Tibial nerve (tissue), 4 donors: ENCODE data around the gene AIMP1. TPM values are rescaled to one million over a fixed set of nuclear protein-coding genes. Genes with fewer than 3 reads are reported as not detected.

Source experiments
- DNase-seq, 2 donors: peaks; one replicate each; pipeline ENCODE4 v3.0.0-alpha.2; 2019; ENCODE audit warnings: low spot score in 2 of 2
- H3K27ac ChIP-seq, 4 donors: fragments of 200-600 bp; sonication (generic) in 3 of 4; one replicate each; pipeline ENCODE4 v1.5.1; 2017 to 2019; ENCODE audit warnings: mild to moderate bottlenecking in 1 of 4
- H3K27me3 ChIP-seq, 2 donors: fragments of 200-600 bp; sonication (generic) in 1 of 2; one replicate each; pipeline versions ENCODE4 v1.5.1 to v1.6.0; 2017 to 2019
- H3K36me3 ChIP-seq, 3 donors: fragments of 200-600 bp; sonication (generic); one replicate each; pipeline ENCODE4 v1.5.1; 2018 to 2019
- H3K4me1 ChIP-seq, 4 donors: fragments of 200-600 bp; sonication (generic) in 3 of 4; one replicate each; pipeline ENCODE4 v1.5.1; 2017 to 2019
- H3K4me3 ChIP-seq, 4 donors: fragments of 200-600 bp; sonication (generic) in 3 of 4; one replicate each; pipeline ENCODE4 v1.5.1; 2017 to 2019; ENCODE audit warnings: mild to moderate bottlenecking in 1 of 4, moderate library complexity in 1 of 4
- H3K9me3 ChIP-seq, 4 donors: fragments of 200-600 bp; sonication (generic) in 3 of 4; one replicate each; pipeline ENCODE4 v1.5.1; 2017 to 2019
- CTCF ChIP-seq, 5 experiments: fragments of 200-600 bp in 3 of 5; fragments of 450-650 bp in 2 of 5; sonication (generic) in 3 of 5; IDR thresholded peaks; one replicate each; pipeline ENCODE4 v1.5.1; 2016 to 2019; ENCODE audit warnings: antibody characterized with exemption in 5 of 5, mild to moderate bottlenecking in 3 of 5, moderate library complexity in 2 of 5
- EP300 ChIP-seq, 2 donors: sonication (generic); formaldehyde crosslinking; IDR thresholded peaks; one replicate each; pipeline ENCODE4 v1.6.1; 2017; ENCODE audit warnings: antibody characterized with exemption in 2 of 2, mild to moderate bottlenecking in 1 of 2
- POLR2A ChIP-seq, 2 donors: fragments of 450-650 bp; IDR thresholded peaks; one replicate each; pipeline ENCODE4 v1.6.1; 2017; ENCODE audit warnings: antibody characterized with exemption in 2 of 2, mild to moderate bottlenecking in 2 of 2, moderate library complexity in 2 of 2
- WGBS, 2 donors: methylation state at CpG; one replicate each; pipeline ENCODE4 v1.1.5; 2018; 5-methylcytosine and 5-hydroxymethylcytosine counted together
- total RNA-seq, 4 donors: library from RNA; depleted of rRNA; stranded (reverse); fragments of >200 nt; gene quantifications; one replicate each; pipeline ENCODE4 v1.1.0, GENCODE V29; 2016

The AIMP1 gene
- total RNA-seq, 4 donors from 2014 or later, result 19.3 to 26.7 (median 21.2) TPM

GRCh38 chr4:106302062-106302438 is 14.3 kb upstream of the AIMP1 start:
- Histone ChIP-seq H3K9me3 (no peaks in the 10 kb centered on the region), H3K4me1 (peaks cover 0 to 8% (median 2%) of the 10 kb centered on the region in 4 donors), H3K4me3 (no peak overlapping the region), H3K27ac (no peak overlapping the region), H3K27me3 (no peaks in the 10 kb centered on the region), H3K36me3 (peaks cover 0 to 13% (median 0%) of the 10 kb centered on the region in 3 donors)
- no peak for DNase-seq
- TF ChIP-seq CTCF (IDR thresholded peaks at IDR 0.05) (no peak), EP300 (IDR thresholded peaks at IDR 0.05) (no peak), POLR2A (IDR thresholded peaks at IDR 0.05) (no peak)
- WGBS, 2 donors, result 61 to 65% methylated on average over 4 of the region's 4 CpGs

GRCh38 chr4:106303548-106304281 is 12.6 kb upstream of the AIMP1 start:
- Histone ChIP-seq H3K9me3 (no peaks in the 10 kb centered on the region), H3K27me3 (no peaks in the 10 kb centered on the region), H3K27ac (no peak overlapping the region), H3K36me3 (peaks cover 0 to 21% (median 0%) of the 10 kb centered on the region in 3 donors), H3K4me1 (peaks cover 0 to 14% (median 2%) of the 10 kb centered on the region in 4 donors), H3K4me3 (no peak overlapping the region)
- TF ChIP-seq EP300 (IDR thresholded peaks at IDR 0.05) (no peak), POLR2A (IDR thresholded peaks at IDR 0.05) (no peak), CTCF (IDR thresholded peaks at IDR 0.05) (no peak)
- no peak for DNase-seq
- WGBS, 2 donors, result 76 to 88% methylated on average over 3 of the region's 3 CpGs

GRCh38 chr4:106304632-106305031 is 11.7 kb upstream of the AIMP1 start:
- H3K36me3 ChIP-seq, result peaks cover 0 to 21% (median 0%) of the 10 kb centered on the region in 3 donors
- no peak for DNase-seq
- H3K27ac ChIP-seq, result no peak overlapping the region
- TF ChIP-seq CTCF (IDR thresholded peaks at IDR 0.05), result no peak
- TF ChIP-seq EP300 (IDR thresholded peaks at IDR 0.05), result no peak
- TF ChIP-seq POLR2A (IDR thresholded peaks at IDR 0.05), result no peak
- peaks cover 0 to 14% (median 2%) of the 10 kb centered on the region in 4 donors for H3K4me1 ChIP-seq
- no peaks in the 10 kb centered on the region for H3K9me3 ChIP-seq
- no peak overlapping the region for H3K4me3 ChIP-seq
- H3K27me3 ChIP-seq, result no peaks in the 10 kb centered on the region

- H3K27ac ChIP-seq, result no peak overlapping the region
- WGBS, 2 donors, result 65 to 67% methylated on average over 4 of the region's 4 CpGs
- no peaks in the 10 kb centered on the region for H3K9me3 ChIP-seq
- H3K4me1 ChIP-seq, result peaks cover 0 to 16% (median 2%) of the 10 kb centered on the region in 4 donors
- TF ChIP-seq POLR2A (IDR thresholded peaks at IDR 0.05) (no peak), EP300 (IDR thresholded peaks at IDR 0.05) (no peak), CTCF (IDR thresholded peaks at IDR 0.05) (no peak)
- H3K36me3 ChIP-seq, result peaks cover 0 to 13% (median 0%) of the 10 kb centered on the region in 3 donors
- no peak for DNase-seq
- no peaks in the 10 kb centered on the region for H3K27me3 ChIP-seq
- no peak overlapping the region for H3K4me3 ChIP-seq
Measured at GRCh38 chr4:106305435-106306055, 10.8 kb upstream of the AIMP1 start.

GRCh38 chr4:106306561-106306960 is 9.8 kb upstream of the AIMP1 start:
- no peak overlapping the region for H3K4me3 ChIP-seq
- H3K4me1 ChIP-seq, result peaks cover 0 to 24% (median 2%) of the 10 kb centered on the region in 4 donors
- TF ChIP-seq EP300 (IDR thresholded peaks at IDR 0.05), result no peak
- TF ChIP-seq POLR2A (IDR thresholded peaks at IDR 0.05), result no peak
- no peak for TF ChIP-seq CTCF (IDR thresholded peaks at IDR 0.05)
- H3K36me3 ChIP-seq, result peaks cover 0 to 9% (median 0%) of the 10 kb centered on the region in 3 donors
- no peak for DNase-seq
- no peaks in the 10 kb centered on the region for H3K27me3 ChIP-seq
- H3K27ac ChIP-seq, result no peak overlapping the region
- no peaks in the 10 kb centered on the region for H3K9me3 ChIP-seq
